HCT116 (cell line): Measurements from ENCODE around the gene NOS3.

ENCODE experiments used
- JUND ChIP-seq: IDR thresholded peaks from 2 replicates; pipeline ENCODE4 v1.6.1; 2012
- YY1 ChIP-seq: IDR thresholded peaks from 2 replicates; pipeline ENCODE4 v1.6.1; 2011; ENCODE audit warnings: low read length, low read depth, moderate library complexity, mild to moderate bottlenecking; ENCODE audit not compliant: insufficient replicate concordance; ENCODE audit errors: extremely low read depth

DNA sequence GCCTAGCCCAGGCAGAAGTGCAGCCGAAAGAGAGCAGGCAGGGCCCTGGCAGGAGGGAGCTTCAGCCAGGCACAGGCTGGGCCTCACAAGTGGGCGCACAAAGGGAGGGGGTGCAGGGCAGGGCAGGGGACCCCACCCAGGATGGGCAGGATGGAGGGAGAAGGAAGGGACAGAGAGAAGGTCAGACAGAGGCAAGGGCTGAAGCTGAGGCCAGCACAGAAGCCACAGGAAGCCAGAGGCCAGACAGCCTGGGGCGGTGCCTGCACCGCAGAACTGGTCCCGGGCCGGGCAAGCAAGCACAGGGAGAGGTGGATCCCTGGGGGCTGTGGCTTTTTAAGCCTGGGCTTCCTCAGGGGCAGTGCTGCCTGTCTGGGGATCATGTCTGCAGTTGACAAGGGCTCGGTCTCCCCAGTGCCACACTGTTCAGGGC, 16.7 kb downstream of the NOS3 start:
- TF ChIP-seq JUND (no peak), YY1 (no peak)
